ENCODE measurements around the gene FOXC2.

The FOXC2 gene

DNA sequence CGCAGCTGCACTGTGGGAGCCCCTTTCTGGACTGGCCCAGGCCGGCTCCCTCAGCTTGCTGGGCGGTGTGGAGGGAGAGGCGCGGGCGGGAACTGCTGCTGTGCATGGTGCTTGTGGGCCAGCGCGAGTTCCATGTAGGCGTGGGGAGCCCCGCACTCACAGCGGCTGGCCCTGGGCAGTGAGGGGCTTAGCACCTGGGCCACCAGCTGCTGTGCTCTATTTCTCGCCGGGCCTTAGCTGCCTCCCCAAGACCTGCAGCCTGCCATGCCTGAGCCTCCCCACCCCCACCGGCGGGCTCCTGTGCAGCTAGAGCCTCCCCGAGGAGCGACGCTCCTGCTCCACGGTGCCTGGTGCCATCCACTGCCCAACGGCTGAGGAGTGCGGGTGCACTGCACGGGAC, 13.3 kb upstream of the FOXC2 start:
- H3K36me3 ChIP-seq (replicated peaks; ENCODE audit: insufficient read depth, low read length): no peaks in the 10 kb centered on the region
- H3K79me2 ChIP-seq (ENCODE audit: low read length): 0 out of 2 replicates have a peak, but pooled peaks cover 6% of the 10 kb centered on the region
- no peak overlapping the region for H3K27ac ChIP-seq (ENCODE audit: low read length)
- TF ChIP-seq EZH2phosphoT487 (IDR thresholded peaks at IDR 0.05; ENCODE audit: low read length) (no peak), EZH2 (optimal IDR thresholded peaks at IDR 0.05; ENCODE audit: low read depth, low read length) (no peak)
- TF ChIP-seq, protein P1, sequence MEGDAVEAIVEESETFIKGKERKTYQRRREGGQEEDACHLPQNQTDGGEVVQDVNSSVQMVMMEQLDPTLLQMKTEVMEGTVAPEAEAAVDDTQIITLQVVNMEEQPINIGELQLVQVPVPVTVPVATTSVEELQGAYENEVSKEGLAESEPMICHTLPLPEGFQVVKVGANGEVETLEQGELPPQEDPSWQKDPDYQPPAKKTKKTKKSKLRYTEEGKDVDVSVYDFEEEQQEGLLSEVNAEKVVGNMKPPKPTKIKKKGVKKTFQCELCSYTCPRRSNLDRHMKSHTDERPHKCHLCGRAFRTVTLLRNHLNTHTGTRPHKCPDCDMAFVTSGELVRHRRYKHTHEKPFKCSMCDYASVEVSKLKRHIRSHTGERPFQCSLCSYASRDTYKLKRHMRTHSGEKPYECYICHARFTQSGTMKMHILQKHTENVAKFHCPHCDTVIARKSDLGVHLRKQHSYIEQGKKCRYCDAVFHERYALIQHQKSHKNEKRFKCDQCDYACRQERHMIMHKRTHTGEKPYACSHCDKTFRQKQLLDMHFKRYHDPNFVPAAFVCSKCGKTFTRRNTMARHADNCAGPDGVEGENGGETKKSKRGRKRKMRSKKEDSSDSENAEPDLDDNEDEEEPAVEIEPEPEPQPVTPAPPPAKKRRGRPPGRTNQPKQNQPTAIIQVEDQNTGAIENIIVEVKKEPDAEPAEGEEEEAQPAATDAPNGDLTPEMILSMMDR (IDR thresholded peaks at IDR 0.05; ENCODE audit: low read length): no peak
- H3K27me3 ChIP-seq (replicated peaks; ENCODE audit: insufficient read depth, low read length): peaks cover 11% of the 10 kb centered on the region
- DNase-seq: no peak
- no peaks in the 10 kb centered on the region for H4K20me1 ChIP-seq (ENCODE audit: insufficient read depth, low read length)
- no peak overlapping the region for H3K4me2 ChIP-seq (ENCODE audit: low read depth, low read length)
- no peak overlapping the region for H3K9ac ChIP-seq (ENCODE audit: low read length)
- H3K9me2 ChIP-seq (replicated peaks; ENCODE audit: insufficient read depth, low read length): no peaks in the 10 kb centered on the region
- H3K9me3 ChIP-seq (replicated peaks; ENCODE audit: insufficient read depth, low read length): no peaks in the 10 kb centered on the region
- H3F3A ChIP-seq (ENCODE audit: insufficient read depth, low read length): no peaks in the 10 kb centered on the region
- no peak overlapping the region for H2AFZ ChIP-seq (ENCODE audit: low read length)
- no peaks in the 10 kb centered on the region for H3K4me1 ChIP-seq (ENCODE audit: low read length)
- no peak overlapping the region for H3K4me3 ChIP-seq (ENCODE audit: low read length)

DNA sequence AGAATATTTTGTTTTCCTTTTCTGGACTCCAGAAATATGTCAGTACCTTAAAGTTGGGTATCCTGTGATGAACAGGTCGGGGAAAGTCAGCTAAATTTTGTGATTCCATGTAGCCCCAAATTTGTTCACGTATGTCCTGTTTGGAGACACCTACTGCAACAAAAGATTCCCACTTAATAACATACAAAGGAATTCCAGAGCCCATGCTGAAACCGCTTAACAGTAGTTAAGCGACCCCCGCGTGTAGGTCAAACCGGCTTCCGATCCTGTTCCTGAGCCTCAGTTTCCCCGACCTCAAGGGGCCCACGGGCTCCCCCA, 12.1 kb upstream of the FOXC2 start:
- no peak for DNase-seq
- no peaks in the 10 kb centered on the region for H3K9me2 ChIP-seq (replicated peaks; ENCODE audit: insufficient read depth, low read length)
- H3K9ac ChIP-seq (ENCODE audit: low read length): peak overlapping the region; percentile 87
- H3K27ac ChIP-seq (ENCODE audit: low read length): peak overlapping the region; percentile 4; the same call in 1 of the 2 replicates
- peak overlapping the region; percentile 65; the same call in 1 of the 2 replicates for H3K4me2 ChIP-seq (ENCODE audit: low read depth, low read length)
- no peaks in the 10 kb centered on the region for H4K20me1 ChIP-seq (ENCODE audit: insufficient read depth, low read length)
- no peaks in the 10 kb centered on the region for H3K4me1 ChIP-seq (ENCODE audit: low read length)
- no peaks in the 10 kb centered on the region for H3F3A ChIP-seq (ENCODE audit: insufficient read depth, low read length)
- no peaks in the 10 kb centered on the region for H3K9me3 ChIP-seq (replicated peaks; ENCODE audit: insufficient read depth, low read length)
- H3K27me3 ChIP-seq (replicated peaks; ENCODE audit: insufficient read depth, low read length): peaks cover 18% of the 10 kb centered on the region
- H3K4me3 ChIP-seq (ENCODE audit: low read length): peak overlapping the region; percentile 77
- peak overlapping the region; percentile 69; the same call in 1 of the 2 replicates for H2AFZ ChIP-seq (ENCODE audit: low read length)
- TF ChIP-seq, protein P1 (IDR thresholded peaks at IDR 0.05; ENCODE audit: low read length): no peak
- TF ChIP-seq EZH2 (optimal IDR thresholded peaks at IDR 0.05; ENCODE audit: low read depth, low read length) (no peak), EZH2phosphoT487 (IDR thresholded peaks at IDR 0.05; ENCODE audit: low read length) (no peak)
- no peaks in the 10 kb centered on the region for H3K36me3 ChIP-seq (replicated peaks; ENCODE audit: insufficient read depth, low read length)
- 0 out of 2 replicates have a peak, but pooled peaks cover 6% of the 10 kb centered on the region for H3K79me2 ChIP-seq (ENCODE audit: low read length)

- peak within 1 kb of the TSS; percentile 4; the same call in 1 of the 2 replicates for H3K27ac ChIP-seq (ENCODE audit: low read length)
- no peaks in the 10 kb centered on the region for H3K9me3 ChIP-seq (replicated peaks; ENCODE audit: insufficient read depth, low read length)
- H2AFZ ChIP-seq (ENCODE audit: low read length): peak within 1 kb of the TSS; percentile 80
- H3K27me3 ChIP-seq (replicated peaks; ENCODE audit: insufficient read depth, low read length): peaks cover 20% of the 10 kb centered on the region
- DNase-seq: peak; percentile 76
- TF ChIP-seq EZH2phosphoT487 (IDR thresholded peaks at IDR 0.05; ENCODE audit: low read length): no peak
- no peaks in the 10 kb centered on the region for H3K9me2 ChIP-seq (replicated peaks; ENCODE audit: insufficient read depth, low read length)
- H3K4me2 ChIP-seq (ENCODE audit: low read depth, low read length): peak within 1 kb of the TSS; percentile 66
- no peaks in the 10 kb centered on the region for H4K20me1 ChIP-seq (ENCODE audit: insufficient read depth, low read length)
- H3K4me3 ChIP-seq (ENCODE audit: low read length): peak within 1 kb of the TSS; percentile 77
- 0 out of 2 replicates have a peak, but pooled peaks cover 6% of the 10 kb centered on the region for H3K79me2 ChIP-seq (ENCODE audit: low read length)
- H3K9ac ChIP-seq (ENCODE audit: low read length): peak within 1 kb of the TSS; percentile 87
- no peaks in the 10 kb centered on the region for H3K36me3 ChIP-seq (replicated peaks; ENCODE audit: insufficient read depth, low read length)
- H3F3A ChIP-seq (ENCODE audit: insufficient read depth, low read length): no peaks in the 10 kb centered on the region
- no peaks in the 10 kb centered on the region for H3K4me1 ChIP-seq (ENCODE audit: low read length)
Measured at GRCh38 chr16:86554917-86555703, 11.5 kb upstream of the FOXC2 start, which contains the start of gene MTHFSD. TSS of gene MTHFSD (minus strand) at chr16:86555235. CDS start at chr16:86555184, 51 bp downstream.

- peak overlapping the region; percentile 66 for H3K4me2 ChIP-seq (ENCODE audit: low read depth, low read length)
- peak overlapping the region; percentile 77 for H3K4me3 ChIP-seq (ENCODE audit: low read length)
- H3K27ac ChIP-seq (ENCODE audit: low read length): no peak overlapping the region
- peak overlapping the region; percentile 80 for H2AFZ ChIP-seq (ENCODE audit: low read length)
- H3K36me3 ChIP-seq (replicated peaks; ENCODE audit: insufficient read depth, low read length): no peaks in the 10 kb centered on the region
- peaks cover 24% of the 10 kb centered on the region for H3K27me3 ChIP-seq (replicated peaks; ENCODE audit: insufficient read depth, low read length)
- TF ChIP-seq EZH2phosphoT487 (IDR thresholded peaks at IDR 0.05; ENCODE audit: low read length): no peak
- TF ChIP-seq, protein P1 (IDR thresholded peaks at IDR 0.05; ENCODE audit: low read length): no peak
- TF ChIP-seq EZH2 (optimal IDR thresholded peaks at IDR 0.05; ENCODE audit: low read depth, low read length): no peak
- no peaks in the 10 kb centered on the region for H3K4me1 ChIP-seq (ENCODE audit: low read length)
- H3K9me3 ChIP-seq (replicated peaks; ENCODE audit: insufficient read depth, low read length): no peaks in the 10 kb centered on the region
- H3K9me2 ChIP-seq (replicated peaks; ENCODE audit: insufficient read depth, low read length): no peaks in the 10 kb centered on the region
- DNase-seq: no peak
- no peaks in the 10 kb centered on the region for H4K20me1 ChIP-seq (ENCODE audit: insufficient read depth, low read length)
- peak overlapping the region; percentile 87; the same call in 1 of the 2 replicates for H3K9ac ChIP-seq (ENCODE audit: low read length)
- no peaks in the 10 kb centered on the region for H3F3A ChIP-seq (ENCODE audit: insufficient read depth, low read length)
- H3K79me2 ChIP-seq (ENCODE audit: low read length): 0 out of 2 replicates have a peak, but pooled peaks cover 6% of the 10 kb centered on the region
Measured at GRCh38 chr16:86555704-86556075, 10.9 kb upstream of the FOXC2 start.
